CD4-positive, alpha-beta T cell (primary cell): ENCODE data around the gene ZNF709. TPM values are rescaled to one million over a fixed set of nuclear protein-coding genes. Genes with fewer than 3 reads are reported as not detected.
"Not testable (repeated sequence)": the region's sequence is repeated elsewhere in the genome, so short reads cannot be mapped to it uniquely, and the experiment has no call there.

ENCODE experiments used
- ATAC-seq: fragments of 200-7000 bp; cut with Tn5 transposase; one replicate; pipeline ENCODE4 v1.10.0; 2022; ENCODE audit warnings: mild to moderate bottlenecking; ENCODE audit not compliant: poor library complexity
- CTCF ChIA-PET: fragments of 350-600 bp; sonication (Branson Sonifier 250); formaldehyde crosslinking; loops from one replicate; lab custom pipeline; 2021; ENCODE audit warnings: antibody characterized with exemption, inconsistent platforms; lab: Charles Lee
- POLR2A ChIA-PET: fragments of 350-600 bp; sonication (Branson Sonifier 250); formaldehyde crosslinking; loops from one replicate; lab custom pipeline; 2021; ENCODE audit warnings: antibody characterized with exemption, inconsistent platforms; lab: Charles Lee
- DNase-seq, 14 experiments: peaks; one replicate each; pipeline ENCODE4 v3.0.0-alpha.2; 2013 to 2020; ENCODE audit warnings: mixed read lengths in 2 of 14
- H3K27ac ChIP-seq, 2 donors: one replicate each; pipeline versions ENCODE4 v1.5.1 to v1.7.0; 2013; ENCODE audit warnings: low read length in 2 of 2, low read depth in 1 of 2, mild to moderate bottlenecking in 1 of 2
- H3K27me3 ChIP-seq, 2 experiments: 1 replicate in 1 of 2; 2 replicates in 1 of 2; pipeline versions ENCODE4 v1.6.1 to v1.7.0; 2013; ENCODE audit warnings: low read length in 2 of 2, control low read depth in 1 of 2, mild to moderate bottlenecking in 1 of 2, moderate library complexity in 1 of 2; ENCODE audit not compliant: insufficient read depth in 2 of 2, control insufficient read depth in 1 of 2
- H3K36me3 ChIP-seq: one replicate; pipeline ENCODE4 v1.6.1; 2013; ENCODE audit warnings: low read length, control low read depth; ENCODE audit not compliant: insufficient read depth
- H3K4me1 ChIP-seq: one replicate; pipeline ENCODE4 v1.6.1; 2013; ENCODE audit warnings: low read length, control low read depth; ENCODE audit not compliant: insufficient read depth
- H3K4me3 ChIP-seq: one replicate; pipeline ENCODE4 v1.5.1; 2013; ENCODE audit warnings: mild to moderate bottlenecking, low read length, moderate library complexity
- H3K9me3 ChIP-seq, 2 experiments: 1 replicate in 1 of 2; 2 replicates in 1 of 2; pipeline versions ENCODE4 v1.6.1 to v1.7.0; 2013; ENCODE audit warnings: low read length in 2 of 2, mild to moderate bottlenecking in 2 of 2, control low read depth in 1 of 2, moderate library complexity in 1 of 2; ENCODE audit not compliant: control insufficient read depth in 1 of 2, insufficient read depth in 1 of 2
- H3K27ac Mint-ChIP-seq: one replicate; pipeline ENCODE4 v1.8.0; 2020; ENCODE audit warnings: mixed read lengths
- H3K27me3 Mint-ChIP-seq: one replicate; pipeline ENCODE4 v1.8.0; 2021; ENCODE audit warnings: mixed read lengths
- H3K36me3 Mint-ChIP-seq: one replicate; pipeline ENCODE4 v1.8.0; 2021; ENCODE audit warnings: low read depth, mixed read lengths
- H3K4me1 Mint-ChIP-seq: one replicate; pipeline ENCODE4 v1.8.0; 2021; ENCODE audit warnings: low read depth, mixed read lengths
- H3K4me3 Mint-ChIP-seq: one replicate; pipeline ENCODE4 v1.8.0; 2020; ENCODE audit warnings: mild to moderate bottlenecking, mixed read lengths
- H3K9me3 Mint-ChIP-seq: one replicate; pipeline ENCODE4 v1.8.0; 2020; ENCODE audit warnings: mixed read lengths
- intact Hi-C, 2 experiments: fragments of 100-400 bp; cut with DNase I in 1 of 2; cut with micrococcal nuclease in 1 of 2; formaldehyde crosslinking; loops; one replicate each; pipeline versions ENCODE4 v1.15.1 to v1.9.0; 2023 to 2025; cut with DNase I, micrococcal nuclease
- total RNA-seq, 174 experiments: library from RNA in 2 of 174; stranded (reverse) in 2 of 174; gene quantifications; one replicate each; pipeline ENCODE4 v1.2.3 and lab custom pipeline; 2021 to 2026
- TF ChIP-seq, protein P1 (sequence below): fragments of 200-600 bp; IDR thresholded peaks from one replicate; pipeline ENCODE4 v1.8.0; 2022; ENCODE audit warnings: antibody characterized with exemption, mild to moderate bottlenecking

Gene ZNF709
- total RNA-seq, 2 experiments from 2014 or later: 3.5 to 3.7 TPM

DNA sequence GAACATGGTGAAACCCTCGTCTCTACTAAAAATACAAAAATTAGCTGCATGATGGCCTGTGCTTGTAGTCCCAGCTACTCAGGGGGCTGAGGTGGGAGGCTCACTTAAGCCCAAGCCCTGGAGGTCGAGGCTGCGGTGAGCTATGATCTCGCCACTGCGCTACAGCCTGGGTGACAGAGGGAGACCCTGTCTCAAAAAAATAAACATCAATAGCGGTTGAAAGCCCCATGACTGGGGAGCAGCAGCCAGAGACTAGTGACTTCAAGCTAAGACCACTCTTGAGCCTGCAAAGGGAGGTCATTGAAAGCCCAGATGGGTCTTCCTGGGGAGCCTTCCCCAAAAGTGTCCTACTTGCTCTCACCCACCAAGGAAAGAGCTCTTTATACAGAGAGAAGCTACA lies 11.9 kb upstream of the ZNF709 start:
- Histone ChIP-seq H3K27me3 (no peaks in the 10 kb centered on the region), H3K4me1 (peaks cover 13% of the 10 kb centered on the region), H3K4me3 (no peak overlapping the region), H3K36me3 (no peaks in the 10 kb centered on the region), H3K9me3 (no peaks in the 10 kb centered on the region), H3K27ac (no peak overlapping the region)
- Mint-ChIP-seq H3K9me3 (no peaks in the 10 kb centered on the region), H3K27ac (no peak overlapping the region), H3K36me3 (no peaks in the 10 kb centered on the region), H3K27me3 (no peaks in the 10 kb centered on the region), H3K4me1 (peaks cover 12% of the 10 kb centered on the region), H3K4me3 (no peak overlapping the region)
- intact Hi-C loops: loop anchor here in 1 of 2 experiments (5.0 kb wide), 2 partner anchors 51 to 171 kb away; partner anchors contain the start of genes MAN2B1 and WDR83
- POLR2A ChIA-PET: interaction anchor here (0.6 to 2.1 kb wide), 4 partner anchors 12 to 54 kb away, joined by 3 to 17 read pairs (median 6); partner anchors contain the start of genes ZNF564 and ZNF709
- CTCF ChIA-PET: interaction anchor here (1.8 to 1.9 kb wide), 2 partner anchors 18 to 164 kb away, joined by 9 to 11 read pairs; partner anchors contain the start of gene ZNF563
- no peak for ATAC-seq
- TF ChIP-seq, protein P1, sequence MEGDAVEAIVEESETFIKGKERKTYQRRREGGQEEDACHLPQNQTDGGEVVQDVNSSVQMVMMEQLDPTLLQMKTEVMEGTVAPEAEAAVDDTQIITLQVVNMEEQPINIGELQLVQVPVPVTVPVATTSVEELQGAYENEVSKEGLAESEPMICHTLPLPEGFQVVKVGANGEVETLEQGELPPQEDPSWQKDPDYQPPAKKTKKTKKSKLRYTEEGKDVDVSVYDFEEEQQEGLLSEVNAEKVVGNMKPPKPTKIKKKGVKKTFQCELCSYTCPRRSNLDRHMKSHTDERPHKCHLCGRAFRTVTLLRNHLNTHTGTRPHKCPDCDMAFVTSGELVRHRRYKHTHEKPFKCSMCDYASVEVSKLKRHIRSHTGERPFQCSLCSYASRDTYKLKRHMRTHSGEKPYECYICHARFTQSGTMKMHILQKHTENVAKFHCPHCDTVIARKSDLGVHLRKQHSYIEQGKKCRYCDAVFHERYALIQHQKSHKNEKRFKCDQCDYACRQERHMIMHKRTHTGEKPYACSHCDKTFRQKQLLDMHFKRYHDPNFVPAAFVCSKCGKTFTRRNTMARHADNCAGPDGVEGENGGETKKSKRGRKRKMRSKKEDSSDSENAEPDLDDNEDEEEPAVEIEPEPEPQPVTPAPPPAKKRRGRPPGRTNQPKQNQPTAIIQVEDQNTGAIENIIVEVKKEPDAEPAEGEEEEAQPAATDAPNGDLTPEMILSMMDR: no peak
- DNase-seq: no peak

DNA sequence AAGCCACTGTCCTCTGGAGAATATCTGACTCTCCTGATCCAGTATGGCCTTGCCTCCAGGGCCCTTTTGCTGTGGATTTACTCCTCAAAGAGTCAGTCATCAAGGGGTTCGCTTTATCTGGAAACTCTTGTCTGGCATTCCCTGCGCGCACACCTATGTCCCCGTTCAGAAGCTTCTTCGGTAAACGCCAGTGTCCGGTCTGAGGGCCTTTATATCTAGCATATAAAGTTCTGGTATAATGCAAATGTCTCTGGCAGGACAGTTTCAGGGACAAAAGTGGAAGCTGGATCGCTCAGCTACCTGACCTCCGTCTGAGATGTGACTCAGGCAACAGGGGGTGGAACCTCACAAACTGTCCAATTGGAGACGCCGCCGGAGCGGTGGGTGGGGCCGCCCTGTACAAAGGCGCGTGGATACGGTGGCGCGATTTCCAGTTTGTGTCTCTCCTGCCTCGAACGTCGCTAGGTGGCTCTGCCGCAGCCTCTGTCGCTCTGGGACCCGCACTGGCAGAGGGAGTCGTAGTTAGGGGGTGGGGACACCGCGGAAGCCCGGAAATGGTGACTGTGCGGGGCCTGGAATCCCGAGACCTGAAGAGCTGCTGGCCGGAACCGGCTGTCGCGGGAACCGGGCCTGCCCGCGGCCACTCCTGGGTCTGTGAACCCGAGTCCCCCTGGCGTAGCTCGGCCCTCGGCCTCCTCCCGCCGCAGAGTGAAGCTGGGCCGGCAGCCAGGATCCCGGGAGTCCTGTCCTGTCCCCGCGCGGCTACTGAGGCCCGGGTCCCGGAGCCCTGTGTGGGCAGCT lies 10.6 kb upstream of the ZNF709 start:
- Mint-ChIP-seq H3K4me3 (peak overlapping the region; percentile 91), H3K4me1 (peaks cover 12% of the 10 kb centered on the region), H3K9me3 (no peaks in the 10 kb centered on the region), H3K27ac (peak overlapping the region; percentile 42), H3K27me3 (no peaks in the 10 kb centered on the region), H3K36me3 (no peaks in the 10 kb centered on the region)
- H3K4me3 ChIP-seq: peak overlapping the region; percentile 67
- POLR2A ChIA-PET: interaction anchor here (0.6 to 2.1 kb wide), 12 partner anchors 10 to 506 kb away, joined by 3 to 17 read pairs (median 4); partner anchors contain the start of genes ZNF136, ZNF443, ZNF563 and ZNF564
- CTCF ChIA-PET: interaction anchor here (0.6 to 1.9 kb wide), 11 partner anchors 11 to 1214 kb away, joined by 3 to 20 read pairs (median 4); partner anchors contain the start of genes MAN2B1, WDR83, ZNF442 and ZNF563
- H3K9me3 ChIP-seq: no peaks in the 10 kb centered on the region
- no peaks in the 10 kb centered on the region for H3K27me3 ChIP-seq
- TF ChIP-seq, protein P1: peak; percentile 47
- H3K27ac ChIP-seq: peak overlapping the region; percentile 63 to 68
- peak; percentile 99 for ATAC-seq
- DNase-seq: peak; percentile 85 to 97 (median 91)
- no peaks in the 10 kb centered on the region for H3K36me3 ChIP-seq
- H3K4me1 ChIP-seq: peaks cover 13% of the 10 kb centered on the region
- intact Hi-C loops: loop anchor here (1.0 to 5.0 kb wide), 4 partner anchors 11 to 172 kb away; partner anchors contain the start of genes MAN2B1 (in 1 of the 2), WDR83 (in 1 of the 2), ZNF443 (in 1 of the 2) and ZNF709 (in 1 of the 2)

DNA sequence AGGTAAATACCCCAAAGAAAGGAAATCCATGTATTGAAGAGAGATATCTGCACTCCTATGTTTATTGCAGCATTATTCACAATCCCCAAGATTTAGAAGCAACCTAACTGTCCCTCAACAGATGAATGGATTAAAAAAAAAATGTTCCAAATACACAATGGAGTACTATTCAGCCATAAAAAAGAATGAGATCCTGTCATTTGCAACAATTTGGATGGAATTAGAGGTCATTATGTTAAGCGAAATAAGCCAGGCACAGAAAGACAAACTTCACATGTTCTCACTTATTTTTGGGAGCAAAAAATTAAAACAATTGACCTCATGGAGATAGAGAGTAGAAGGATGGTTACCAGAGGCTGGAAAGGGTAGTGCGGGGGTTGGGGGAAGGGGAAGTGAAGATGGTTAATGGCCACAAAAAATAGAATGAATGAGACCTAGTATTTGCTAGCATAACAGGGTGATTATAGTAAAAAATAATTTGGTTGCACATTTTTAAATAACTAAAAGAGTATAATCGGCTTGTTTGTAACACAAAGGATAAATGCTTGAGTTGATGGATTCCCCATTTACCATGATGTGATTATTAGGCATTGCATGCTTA lies 9.7 kb upstream of the ZNF709 start:
- Histone ChIP-seq H3K36me3 (no peaks in the 10 kb centered on the region), H3K4me3 (no peak overlapping the region), H3K27me3 (no peaks in the 10 kb centered on the region), H3K9me3 (no peaks in the 10 kb centered on the region), H3K4me1 (peaks cover 13% of the 10 kb centered on the region), H3K27ac (no peak overlapping the region)
- POLR2A ChIA-PET: interaction anchor here (0.6 to 2.1 kb wide), 8 partner anchors 9 to 506 kb away, joined by 3 to 17 read pairs (median 5); partner anchors contain the start of genes ZNF136, ZNF443, ZNF563 and ZNF564
- H3K4me1 Mint-ChIP-seq: peaks cover 12% of the 10 kb centered on the region
- no peaks in the 10 kb centered on the region for H3K9me3 Mint-ChIP-seq
- ATAC-seq (no peak), DNase-seq (no peak)
- H3K36me3 Mint-ChIP-seq: no peaks in the 10 kb centered on the region
- CTCF ChIA-PET: interaction anchor here (0.6 to 1.9 kb wide), 6 partner anchors 10 to 161 kb away, joined by 3 to 20 read pairs (median 7); partner anchors contain the start of genes ZNF442, ZNF563 and ZNF709
- TF ChIP-seq, protein P1: no peak
- no peak overlapping the region for H3K27ac Mint-ChIP-seq
- H3K27me3 Mint-ChIP-seq: no peaks in the 10 kb centered on the region
- peak overlapping the region; percentile 20 for H3K4me3 Mint-ChIP-seq
- intact Hi-C loops: loop anchor here in 1 of 2 experiments (2.0 kb wide), 1 partner anchor 54 kb away; the partner anchor contains the start of gene ZNF443

DNA sequence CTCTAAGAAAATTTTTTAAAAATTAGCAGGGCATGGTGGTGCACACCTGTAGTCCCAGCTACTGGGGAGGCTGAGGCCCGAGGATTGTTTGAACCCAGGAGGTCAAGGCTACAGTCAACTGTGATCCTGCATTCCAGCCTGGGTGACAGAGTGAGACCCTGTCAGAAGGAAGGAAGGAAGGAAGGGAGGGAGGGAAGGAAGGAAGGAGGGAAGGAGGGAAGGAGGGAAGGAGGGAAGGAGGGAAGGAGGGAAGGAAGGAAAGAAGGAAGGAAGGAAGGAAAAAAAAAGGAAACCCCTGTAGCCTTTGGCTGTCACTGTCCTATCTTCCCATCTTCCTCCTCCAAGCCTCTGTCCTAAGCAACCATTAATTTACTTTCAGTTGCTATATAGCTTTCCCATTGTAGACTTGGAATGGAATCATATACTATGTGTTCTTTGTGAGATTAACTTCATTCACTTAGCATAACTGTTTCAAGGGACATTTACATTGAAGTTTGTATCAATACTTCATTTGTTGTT lies 1.7 kb upstream of the ZNF709 start:
- H3K27ac Mint-ChIP-seq, H3K9me3 Mint-ChIP-seq, H3K36me3 Mint-ChIP-seq, DNase-seq, intact Hi-C loops, ATAC-seq, H3K27me3 ChIP-seq, H3K4me3 ChIP-seq, H3K36me3 ChIP-seq, H3K27me3 Mint-ChIP-seq, H3K27ac ChIP-seq, H3K9me3 ChIP-seq: not testable (repeated sequence)
- H3K4me1 Mint-ChIP-seq: peaks cover 33% of the 10 kb centered on the region
- peak overlapping the region; percentile 60 for H3K4me3 Mint-ChIP-seq
- CTCF ChIA-PET: interaction anchor here (0.7 kb wide), 2 partner anchors 63 to 275 kb away, joined by 3 read pairs; no protein-coding TSS in a partner anchor
- H3K4me1 ChIP-seq: peaks cover 37% of the 10 kb centered on the region
- POLR2A ChIA-PET: interaction anchor here (2.5 kb wide), 1 partner anchor 9 kb away, joined by 17 read pairs; no protein-coding TSS in a partner anchor
